KOPT-K1 (cell line): ENCODE measurements around the gene HOGA1.

Experiments used
- H3K27ac ChIP-seq: fragments of 200-600 bp; sonication (generic); 2 replicates; pipeline ENCODE4 v1.5.1; 2016; ENCODE audit warnings: antibody characterized with exemption, mild to moderate bottlenecking, low read depth, low read length; ENCODE audit not compliant: poor library complexity, severe bottlenecking
- H3K36me3 ChIP-seq: fragments of 200-600 bp; sonication (generic); 2 replicates; pipeline ENCODE4 v1.5.1; 2017; ENCODE audit warnings: antibody characterized with exemption, mild to moderate bottlenecking, low read length, moderate library complexity; ENCODE audit not compliant: insufficient read depth
- H3K9me3 ChIP-seq: fragments of 200-600 bp; sonication (generic); 2 replicates; pipeline ENCODE4 v1.5.1; 2017; ENCODE audit warnings: antibody characterized with exemption, low read length, mild to moderate bottlenecking; ENCODE audit not compliant: insufficient read depth, poor library complexity, severe bottlenecking

Gene HOGA1

GRCh38 chr10:97584060-97584797 lies at the start of gene HOGA1:
HOGA1 (plus strand) TSS chr10:97584389; CDS start chr10:97584704, 315 bp downstream.
- Histone ChIP-seq H3K36me3 (no peaks in the 10 kb centered on the region), H3K9me3 (no peaks in the 10 kb centered on the region), H3K27ac (no peak within 1 kb of the TSS)

- Histone ChIP-seq H3K9me3 (peaks cover 1% of the 10 kb centered on the region), H3K36me3 (no peaks in the 10 kb centered on the region), H3K27ac (no peak overlapping the region)
Measured at GRCh38 chr10:97534746-97535367, 49.3 kb upstream of the HOGA1 start.

- H3K36me3 ChIP-seq, result no peaks in the 10 kb centered on the region
- H3K9me3 ChIP-seq, result no peaks in the 10 kb centered on the region
- no peak overlapping the region for H3K27ac ChIP-seq
Measured at GRCh38 chr10:97537186-97537869, 46.9 kb upstream of the HOGA1 start.

- H3K9me3 ChIP-seq, result no peaks in the 10 kb centered on the region
Measured at GRCh38 chr10:97538411-97538810, 45.8 kb upstream of the HOGA1 start.

GRCh38 chr10:97538839-97539238 lies 45.4 kb upstream of the HOGA1 start:
- H3K27ac ChIP-seq, result no peak overlapping the region
- H3K9me3 ChIP-seq, result no peaks in the 10 kb centered on the region
- H3K36me3 ChIP-seq, result no peaks in the 10 kb centered on the region

More at GRCh38 chr10:97538411-97538810, 45.8 kb upstream of the HOGA1 start:
- Histone ChIP-seq H3K27ac (no peak overlapping the region), H3K36me3 (no peaks in the 10 kb centered on the region)

- H3K27ac ChIP-seq, result no peak overlapping the region
- no peaks in the 10 kb centered on the region for H3K9me3 ChIP-seq
Measured at GRCh38 chr10:97539523-97540200, 44.5 kb upstream of the HOGA1 start.

GRCh38 chr10:97540669-97541500 lies 43.3 kb upstream of the HOGA1 start:
- H3K9me3 ChIP-seq, result no peaks in the 10 kb centered on the region
- no peaks in the 10 kb centered on the region for H3K36me3 ChIP-seq
- H3K27ac ChIP-seq, result no peak overlapping the region

More at GRCh38 chr10:97539523-97540200, 44.5 kb upstream of the HOGA1 start:
- no peaks in the 10 kb centered on the region for H3K36me3 ChIP-seq

GRCh38 chr10:97542169-97543024 lies 41.8 kb upstream of the HOGA1 start:
- Histone ChIP-seq H3K36me3 (no peaks in the 10 kb centered on the region), H3K27ac (no peak overlapping the region), H3K9me3 (no peaks in the 10 kb centered on the region)

GRCh38 chr10:97543025-97543546 lies 41.1 kb upstream of the HOGA1 start:
- Histone ChIP-seq H3K9me3 (no peaks in the 10 kb centered on the region), H3K36me3 (no peaks in the 10 kb centered on the region), H3K27ac (no peak overlapping the region)

GRCh38 chr10:97546456-97547270 lies 37.5 kb upstream of the HOGA1 start:
- no peak overlapping the region for H3K27ac ChIP-seq
- H3K9me3 ChIP-seq, result no peaks in the 10 kb centered on the region
- H3K36me3 ChIP-seq, result no peaks in the 10 kb centered on the region

- Histone ChIP-seq H3K36me3 (no peaks in the 10 kb centered on the region), H3K27ac (no peak overlapping the region), H3K9me3 (no peaks in the 10 kb centered on the region)
Measured at GRCh38 chr10:97547271-97547600, 37.0 kb upstream of the HOGA1 start.

GRCh38 chr10:97547962-97548361 lies 36.2 kb upstream of the HOGA1 start:
- no peak overlapping the region for H3K27ac ChIP-seq
- no peaks in the 10 kb centered on the region for H3K36me3 ChIP-seq
- no peaks in the 10 kb centered on the region for H3K9me3 ChIP-seq
